IgD-negative memory B cell (primary cell): Measurements from ENCODE around the gene UCK1. TPM values are rescaled to one million over a fixed set of nuclear protein-coding genes. Genes with fewer than 3 reads are reported as not detected.

Source experiments
- H3K27ac Mint-ChIP-seq, 3 donors: one replicate each; pipeline ENCODE4 v1.8.0; 2020 to 2022; ENCODE audit warnings: mild to moderate bottlenecking in 3 of 3, mixed read lengths in 3 of 3, moderate library complexity in 1 of 3
- H3K27me3 Mint-ChIP-seq: one replicate; pipeline ENCODE4 v1.8.0; 2021; ENCODE audit warnings: mixed read lengths
- H3K36me3 Mint-ChIP-seq: one replicate; pipeline ENCODE4 v1.8.0; 2020; ENCODE audit warnings: mild to moderate bottlenecking, mixed read lengths
- H3K4me1 Mint-ChIP-seq, 3 donors: one replicate each; pipeline ENCODE4 v1.8.0; 2020 to 2022; ENCODE audit warnings: mixed read lengths in 3 of 3, mild to moderate bottlenecking in 1 of 3
- H3K4me3 Mint-ChIP-seq, 4 donors: one replicate each; pipeline ENCODE4 v1.8.0; 2020 to 2022; ENCODE audit warnings: mild to moderate bottlenecking in 4 of 4, mixed read lengths in 4 of 4, moderate library complexity in 3 of 4
- H3K9me3 Mint-ChIP-seq, 3 donors: one replicate each; pipeline ENCODE4 v1.8.0; 2020 to 2021; ENCODE audit warnings: mixed read lengths in 3 of 3, mild to moderate bottlenecking in 1 of 3
- polyA plus RNA-seq: library from polyadenylated mRNA; unstranded; fragments of 300-500 nt; fragmentation: Illumina TruSeq; gene quantifications from one replicate; pipeline ENCODE4 v1.2.3, GENCODE V29; 2021

UCK1 gene
- polyA plus RNA-seq = 26.2 TPM

- peak within 1 kb of the TSS in 2 of 3 donors; percentile 56 to 87 for H3K27ac Mint-ChIP-seq
- H3K4me1 Mint-ChIP-seq = peaks cover 5 to 10% (median 9%) of the 10 kb centered on the region in 3 donors
- no peaks in the 10 kb centered on the region for H3K36me3 Mint-ChIP-seq
- H3K9me3 Mint-ChIP-seq = no peaks in the 10 kb centered on the region
- peak within 1 kb of the TSS; percentile 38 to 88 (median 83) for H3K4me3 Mint-ChIP-seq
- H3K27me3 Mint-ChIP-seq = no peaks in the 10 kb centered on the region
Observed at GRCh38 chr9:131530920-131531832, at the start of gene UCK1. TSS of gene UCK1 (minus strand) at chr9:131531263. CDS start at chr9:131531174, 89 bp downstream.

GRCh38 chr9:131580358-131580757 is 49.3 kb upstream of the UCK1 start:
- Mint-ChIP-seq H3K36me3 (no peaks in the 10 kb centered on the region), H3K9me3 (no peaks in the 10 kb centered on the region), H3K4me1 (peaks cover 12 to 15% (median 15%) of the 10 kb centered on the region in 3 donors), H3K27ac (peak overlapping the region in 1 of 3 donors; percentile 57), H3K4me3 (no peak overlapping the region), H3K27me3 (no peaks in the 10 kb centered on the region)

- H3K9me3 Mint-ChIP-seq = no peaks in the 10 kb centered on the region
- H3K27me3 Mint-ChIP-seq = no peaks in the 10 kb centered on the region
- peaks cover 9 to 13% (median 12%) of the 10 kb centered on the region in 3 donors for H3K4me1 Mint-ChIP-seq
- no peaks in the 10 kb centered on the region for H3K36me3 Mint-ChIP-seq
- H3K4me3 Mint-ChIP-seq = peak overlapping the region in 1 of 4 donors; percentile 83
- H3K27ac Mint-ChIP-seq = peak overlapping the region; percentile 93 to 99 (median 95)
Observed at GRCh38 chr9:131579789-131580211, 48.7 kb upstream of the UCK1 start.

GRCh38 chr9:131578731-131579504 is 47.9 kb upstream of the UCK1 start:
- Mint-ChIP-seq H3K27me3 (no peaks in the 10 kb centered on the region), H3K4me1 (peaks cover 9 to 13% (median 12%) of the 10 kb centered on the region in 3 donors)

GRCh38 chr9:131578021-131578420 is 47.0 kb upstream of the UCK1 start:
- H3K9me3 Mint-ChIP-seq = no peaks in the 10 kb centered on the region
- H3K27me3 Mint-ChIP-seq = no peaks in the 10 kb centered on the region
- peaks cover 9 to 13% (median 12%) of the 10 kb centered on the region in 3 donors for H3K4me1 Mint-ChIP-seq
- no peaks in the 10 kb centered on the region for H3K36me3 Mint-ChIP-seq
- peak overlapping the region in 1 of 4 donors; percentile 43 for H3K4me3 Mint-ChIP-seq
- peak overlapping the region; percentile 89 to 99 (median 95) for H3K27ac Mint-ChIP-seq

More at GRCh38 chr9:131578731-131579504, 47.9 kb upstream of the UCK1 start:
- Mint-ChIP-seq H3K27ac (peak overlapping the region; percentile 93 to 99 (median 95)), H3K36me3 (no peaks in the 10 kb centered on the region), H3K9me3 (no peaks in the 10 kb centered on the region), H3K4me3 (peak overlapping the region; percentile 27 to 83 (median 78))

GRCh38 chr9:131577005-131578000 is 46.2 kb upstream of the UCK1 start:
- H3K9me3 Mint-ChIP-seq = no peaks in the 10 kb centered on the region
- peak overlapping the region in 2 of 4 donors; percentile 17 to 63 for H3K4me3 Mint-ChIP-seq
- H3K27ac Mint-ChIP-seq = peak overlapping the region; percentile 89 to 99 (median 95)
- no peaks in the 10 kb centered on the region for H3K27me3 Mint-ChIP-seq
- peaks cover 2% of the 10 kb centered on the region for H3K36me3 Mint-ChIP-seq
- H3K4me1 Mint-ChIP-seq = peaks cover 9 to 13% (median 12%) of the 10 kb centered on the region in 3 donors

GRCh38 chr9:131575946-131576853 is 45.1 kb upstream of the UCK1 start:
- H3K36me3 Mint-ChIP-seq = peaks cover 2% of the 10 kb centered on the region
- no peaks in the 10 kb centered on the region for H3K9me3 Mint-ChIP-seq
- no peak overlapping the region for H3K4me3 Mint-ChIP-seq
- no peaks in the 10 kb centered on the region for H3K27me3 Mint-ChIP-seq
- H3K27ac Mint-ChIP-seq = peak overlapping the region; percentile 43 to 78 (median 51)
- H3K4me1 Mint-ChIP-seq = peaks cover 9 to 13% (median 12%) of the 10 kb centered on the region in 3 donors

GRCh38 chr9:131574730-131575640 is 43.9 kb upstream of the UCK1 start:
- no peaks in the 10 kb centered on the region for H3K9me3 Mint-ChIP-seq
- peaks cover 4% of the 10 kb centered on the region for H3K36me3 Mint-ChIP-seq
- peaks cover 9 to 13% (median 12%) of the 10 kb centered on the region in 3 donors for H3K4me1 Mint-ChIP-seq
- no peaks in the 10 kb centered on the region for H3K27me3 Mint-ChIP-seq
- H3K27ac Mint-ChIP-seq = peak overlapping the region in 2 of 3 donors; percentile 43 to 80
- H3K4me3 Mint-ChIP-seq = no peak overlapping the region

GRCh38 chr9:131567910-131568309 is 36.8 kb upstream of the UCK1 start:
- Mint-ChIP-seq H3K36me3 (peaks cover 6% of the 10 kb centered on the region), H3K27me3 (no peaks in the 10 kb centered on the region), H3K27ac (peak overlapping the region in 1 of 3 donors; percentile 69), H3K4me1 (peaks cover 0 to 1% (median 0%) of the 10 kb centered on the region in 3 donors), H3K4me3 (peak overlapping the region in 1 of 4 donors; percentile 41), H3K9me3 (peaks cover 0 to under 1% (median 0%) of the 10 kb centered on the region in 3 donors)

GRCh38 chr9:131566158-131566557 is 35.1 kb upstream of the UCK1 start:
- H3K27ac Mint-ChIP-seq = peak overlapping the region in 2 of 3 donors; percentile 44 to 70
- H3K27me3 Mint-ChIP-seq = no peaks in the 10 kb centered on the region
- peaks cover 0 to 4% (median 0%) of the 10 kb centered on the region in 3 donors for H3K9me3 Mint-ChIP-seq
- H3K4me1 Mint-ChIP-seq = peaks cover 0 to 1% (median 0%) of the 10 kb centered on the region in 3 donors
- peak overlapping the region in 1 of 4 donors; percentile 26 for H3K4me3 Mint-ChIP-seq
- H3K36me3 Mint-ChIP-seq = peaks cover 7% of the 10 kb centered on the region

- Mint-ChIP-seq H3K9me3 (peaks cover 0 to 4% (median 0%) of the 10 kb centered on the region in 3 donors), H3K27me3 (no peaks in the 10 kb centered on the region), H3K27ac (peak overlapping the region in 1 of 3 donors; percentile 44), H3K4me1 (peaks cover 0 to 1% (median 0%) of the 10 kb centered on the region in 3 donors), H3K4me3 (peak overlapping the region in 1 of 4 donors; percentile 17), H3K36me3 (peaks cover 6% of the 10 kb centered on the region)
Observed at GRCh38 chr9:131565369-131565768, 34.3 kb upstream of the UCK1 start.
